ENCODE measurements around the gene CCDC85B. TPM values are rescaled to one million over a fixed set of nuclear protein-coding genes. Genes with fewer than 3 reads are reported as not detected.

The CCDC85B gene
- total RNA-seq, 1 donor from 2014 or later: 27.9 TPM

- ATAC-seq (ENCODE audit: poor library complexity): no peak
- intact Hi-C loops (cut with DNase I): no loop called here
- DNase-seq: no peak
These were observed 6.6 kb downstream of the CCDC85B start for GRCh38 chr11:65897020-65897471.

GRCh38 chr11:65898656-65899355 lies 8.3 kb downstream of the CCDC85B start:
- ATAC-seq (ENCODE audit: poor library complexity): no peak
- no peak for DNase-seq
- intact Hi-C loops (cut with DNase I): no loop called here

GRCh38 chr11:65899356-65900124 lies 9.1 kb downstream of the CCDC85B start:
- intact Hi-C loops (cut with DNase I): no loop called here
- peak; percentile 44 for ATAC-seq (ENCODE audit: poor library complexity)
- peak; percentile 64 for DNase-seq

DNA sequence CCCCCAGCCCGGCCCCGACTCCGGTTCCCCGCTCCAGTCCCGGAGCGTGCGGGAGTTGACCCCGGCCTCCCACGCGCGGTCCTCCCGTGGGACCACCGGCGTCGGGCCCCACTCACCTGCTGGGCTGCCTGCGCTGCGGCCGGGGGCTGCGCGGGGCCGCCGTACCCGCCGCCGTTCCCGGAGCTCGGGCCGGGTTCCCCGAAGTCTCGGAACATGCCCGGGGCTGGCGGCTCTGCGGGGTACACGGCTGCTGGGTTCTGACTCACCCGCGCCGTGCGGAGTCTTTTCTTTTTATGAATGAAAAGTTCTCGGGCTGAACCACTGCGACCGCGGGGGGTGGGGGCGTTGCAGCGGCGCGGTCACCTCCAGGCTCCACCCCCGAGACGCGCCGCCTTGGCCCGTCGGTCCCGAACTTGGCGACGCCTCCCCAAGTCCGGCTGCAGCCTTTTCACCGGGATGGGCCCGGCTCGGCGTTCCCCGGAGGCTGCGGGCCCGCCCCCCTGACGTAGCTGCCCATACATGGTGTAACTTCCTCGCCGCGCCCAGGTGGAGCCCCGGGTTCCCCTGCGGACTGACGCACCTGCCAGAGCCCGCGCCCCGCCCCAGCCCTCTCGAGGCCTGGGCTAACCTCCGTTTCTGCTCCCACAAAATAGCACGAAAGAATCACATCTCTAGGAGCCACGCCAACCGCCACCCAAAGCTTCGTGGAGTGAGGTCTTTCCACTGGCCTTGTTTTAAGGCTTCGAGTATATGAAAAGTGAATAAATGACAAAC lies 9.8 kb downstream of the CCDC85B start, which contains the start of gene FOSL1:
TSS of gene FOSL1 (minus strand) at position 264 of the 774 bp plus-strand sequence. CDS start at position 215, 49 bp downstream.
- DNase-seq: peak; percentile 91
- intact Hi-C loops (cut with DNase I): no loop called here
- peak; percentile 94 for ATAC-seq (ENCODE audit: poor library complexity)

- no peak for DNase-seq
- intact Hi-C loops (cut with DNase I): no loop called here
- ATAC-seq (ENCODE audit: poor library complexity): no peak
These were observed 10.4 kb downstream of the CCDC85B start for GRCh38 chr11:65900899-65901180.

DNA sequence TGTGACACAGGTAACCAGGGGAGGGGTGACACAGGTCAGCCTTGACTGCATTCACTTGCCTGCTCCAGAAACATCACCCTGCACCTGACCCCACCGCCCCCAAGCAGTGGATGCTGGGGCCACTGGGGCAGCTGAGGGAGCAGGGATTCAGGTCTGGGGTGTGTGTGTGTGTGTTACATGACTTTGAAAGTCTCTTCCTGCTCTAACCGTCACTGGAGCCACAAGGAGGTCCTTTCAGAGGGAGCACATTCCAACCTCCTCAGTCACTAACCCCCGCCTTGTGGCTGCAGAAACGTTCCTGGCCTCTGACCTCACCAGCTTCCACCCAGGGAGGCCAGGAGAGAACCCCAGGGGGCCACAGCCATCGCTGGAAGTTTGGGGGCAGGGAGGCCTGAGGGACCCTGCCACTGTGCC lies 12.6 kb downstream of the CCDC85B start:
- DNase-seq: no peak

DNA sequence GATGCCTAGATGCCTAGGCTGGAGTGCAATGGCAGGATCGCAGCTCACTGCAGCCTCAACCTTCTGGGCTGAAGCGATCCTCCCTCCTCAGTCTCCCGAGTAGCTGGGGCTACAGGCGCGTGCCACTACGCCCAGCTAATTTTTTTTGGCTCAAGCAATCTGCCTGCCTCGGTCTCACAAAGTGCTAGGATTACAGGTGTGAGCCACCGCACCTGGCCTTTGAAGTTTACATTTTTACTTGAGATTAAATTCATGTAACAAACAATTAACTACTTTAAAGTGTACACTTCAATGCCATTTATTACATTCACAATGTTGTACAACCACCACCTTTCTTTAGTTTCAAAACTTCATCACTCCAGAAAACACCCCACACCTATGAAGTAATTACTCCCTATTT lies 13.2 kb downstream of the CCDC85B start:
- DNase-seq (no peak), ATAC-seq (ENCODE audit: poor library complexity) (no peak)
- intact Hi-C loops (cut with DNase I): no loop called here

More for the DNA sequence above, 12.6 kb downstream of the CCDC85B start:
- intact Hi-C loops (cut with DNase I): no loop called here
- ATAC-seq (ENCODE audit: poor library complexity): no peak

GRCh38 chr11:65906602-65907001 lies 16.1 kb downstream of the CCDC85B start:
- ATAC-seq (ENCODE audit: poor library complexity) (no peak), DNase-seq (no peak)
- intact Hi-C loops (cut with DNase I): no loop called here

DNA sequence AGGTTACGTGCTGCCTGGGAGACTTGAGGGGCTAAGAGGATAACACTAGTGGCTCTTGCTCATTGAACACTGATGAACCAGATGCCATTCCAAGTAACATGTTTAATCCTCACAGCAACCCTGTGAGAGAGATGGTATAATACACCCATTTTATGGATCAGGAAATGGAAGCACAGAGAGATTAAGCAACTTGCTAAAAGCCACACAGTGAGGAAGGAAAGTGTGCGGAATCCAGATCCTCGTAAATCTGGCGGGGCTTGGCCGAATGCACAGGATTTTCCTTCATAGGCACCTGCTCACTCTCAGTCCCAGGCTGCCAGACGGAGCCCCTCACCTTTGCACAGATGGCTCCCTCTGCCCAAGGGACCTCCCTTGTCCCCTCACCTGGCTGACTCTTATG lies 17.4 kb downstream of the CCDC85B start:
- DNase-seq (no peak), ATAC-seq (ENCODE audit: poor library complexity) (no peak)
- intact Hi-C loops (cut with DNase I): no loop called here

- DNase-seq (peak; percentile 58), ATAC-seq (ENCODE audit: poor library complexity) (peak; percentile 12)
- intact Hi-C loops (cut with DNase I): no loop called here
These were observed 21.5 kb downstream of the CCDC85B start for GRCh38 chr11:65911682-65912568.

DNA sequence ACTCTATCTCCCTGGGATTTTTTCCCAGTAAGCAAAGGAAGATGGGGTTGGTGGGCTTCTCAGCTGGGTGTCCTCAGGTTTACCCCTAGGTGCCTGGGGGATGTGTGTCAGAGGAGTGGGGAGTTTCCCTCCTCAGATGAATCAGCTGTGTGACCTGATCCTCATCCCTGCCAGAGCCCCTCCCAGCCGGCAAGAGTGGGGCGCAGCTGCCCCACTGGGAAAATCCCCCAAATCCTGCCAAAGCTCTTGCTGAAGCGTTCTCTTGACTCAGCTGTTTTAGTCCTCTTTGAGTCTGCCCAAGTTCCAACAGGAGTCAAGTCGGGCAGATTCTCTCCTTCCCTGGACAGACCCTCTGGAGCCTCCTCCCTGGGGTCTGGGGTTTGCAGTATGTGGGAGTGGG lies 22.4 kb downstream of the CCDC85B start:
- ATAC-seq (ENCODE audit: poor library complexity) (no peak), DNase-seq (no peak)
- intact Hi-C loops (cut with DNase I): no loop called here

DNA sequence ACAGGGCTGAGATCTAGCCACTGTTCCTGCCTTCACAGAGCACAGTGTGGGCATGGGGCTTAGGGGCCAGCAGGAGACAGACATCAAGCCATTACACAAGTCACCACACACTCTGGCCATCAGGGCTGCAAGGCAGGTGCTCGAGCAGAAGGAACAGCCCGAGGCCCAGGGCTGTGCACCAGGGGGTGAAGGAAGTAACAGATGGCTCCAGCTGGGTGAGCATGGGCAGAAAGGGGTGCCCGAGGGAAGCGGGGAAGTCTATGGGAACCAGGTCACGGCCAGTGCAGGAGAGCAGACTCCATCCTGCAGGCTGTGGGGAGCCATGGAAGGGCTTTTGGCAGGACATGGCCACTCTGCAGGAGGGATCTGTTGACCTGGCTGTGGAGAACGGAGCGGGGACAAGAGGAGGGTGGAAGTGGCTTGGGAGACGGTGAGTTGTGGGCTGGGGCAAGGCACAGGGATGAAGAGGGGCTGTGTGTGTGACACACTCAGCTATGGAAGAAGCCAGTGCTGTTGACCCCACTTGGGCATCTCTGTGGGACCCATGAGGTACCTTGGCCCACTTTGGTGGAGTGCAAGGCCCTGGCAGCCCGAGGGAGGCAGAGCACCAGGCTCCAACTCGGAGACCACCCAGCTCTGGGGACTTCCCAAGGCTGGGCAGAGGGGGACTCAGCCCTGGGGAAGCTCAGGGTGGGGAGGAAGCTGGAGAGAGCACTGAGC lies 24.8 kb downstream of the CCDC85B start:
- ATAC-seq (ENCODE audit: poor library complexity) (no peak), DNase-seq (no peak)
- intact Hi-C loops (cut with DNase I): no loop called here

DNA sequence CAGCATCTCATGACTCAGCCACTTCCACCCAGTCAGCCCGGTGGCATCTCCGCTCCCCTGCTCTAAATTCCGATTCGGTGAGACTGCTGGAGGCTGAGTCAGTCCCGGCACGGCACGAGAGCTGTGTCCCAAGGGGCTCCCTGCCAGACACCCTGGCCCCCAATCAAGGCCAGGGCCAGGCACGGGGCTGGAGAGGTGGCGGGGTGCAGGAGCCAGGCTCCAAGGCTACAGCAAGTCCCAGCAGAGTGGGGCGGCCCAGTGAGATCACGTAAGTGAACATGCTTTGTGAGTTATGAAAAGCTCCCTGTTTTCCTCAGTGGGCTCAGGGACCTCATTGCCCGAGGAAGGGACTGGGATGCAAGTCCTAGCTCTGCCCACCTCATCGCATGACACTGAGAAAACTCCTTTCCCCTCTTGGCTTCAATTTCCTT lies 25.4 kb downstream of the CCDC85B start:
- ATAC-seq (ENCODE audit: poor library complexity): peak; percentile 18
- DNase-seq: peak; percentile 80
- intact Hi-C loops (cut with DNase I): no loop called here

DNA sequence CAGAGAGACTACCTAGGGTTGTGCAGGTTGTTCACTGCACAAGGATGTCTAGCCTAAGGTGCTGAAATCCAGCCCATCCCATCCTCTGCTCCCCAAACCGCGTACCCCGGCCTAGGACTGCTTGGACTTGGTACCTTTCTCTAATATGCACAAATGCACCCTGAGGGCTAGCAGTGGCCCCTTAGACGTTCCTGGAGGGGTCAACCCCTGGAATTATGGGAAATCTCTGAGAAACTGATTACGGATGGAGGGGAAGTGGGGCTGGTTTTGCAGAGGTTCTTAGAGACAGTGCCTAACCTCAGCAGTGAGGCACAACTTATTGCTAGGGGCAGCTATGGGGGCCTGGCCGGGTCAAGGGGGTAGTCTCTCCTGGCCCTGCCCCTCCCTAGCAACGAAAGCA lies 25.9 kb downstream of the CCDC85B start:
- DNase-seq: no peak
- intact Hi-C loops (cut with DNase I): no loop called here
- ATAC-seq (ENCODE audit: poor library complexity): no peak

- DNase-seq: no peak
- intact Hi-C loops (cut with DNase I): no loop called here
- no peak for ATAC-seq (ENCODE audit: poor library complexity)
These were observed 26.6 kb downstream of the CCDC85B start for GRCh38 chr11:65917077-65917433.

DNA sequence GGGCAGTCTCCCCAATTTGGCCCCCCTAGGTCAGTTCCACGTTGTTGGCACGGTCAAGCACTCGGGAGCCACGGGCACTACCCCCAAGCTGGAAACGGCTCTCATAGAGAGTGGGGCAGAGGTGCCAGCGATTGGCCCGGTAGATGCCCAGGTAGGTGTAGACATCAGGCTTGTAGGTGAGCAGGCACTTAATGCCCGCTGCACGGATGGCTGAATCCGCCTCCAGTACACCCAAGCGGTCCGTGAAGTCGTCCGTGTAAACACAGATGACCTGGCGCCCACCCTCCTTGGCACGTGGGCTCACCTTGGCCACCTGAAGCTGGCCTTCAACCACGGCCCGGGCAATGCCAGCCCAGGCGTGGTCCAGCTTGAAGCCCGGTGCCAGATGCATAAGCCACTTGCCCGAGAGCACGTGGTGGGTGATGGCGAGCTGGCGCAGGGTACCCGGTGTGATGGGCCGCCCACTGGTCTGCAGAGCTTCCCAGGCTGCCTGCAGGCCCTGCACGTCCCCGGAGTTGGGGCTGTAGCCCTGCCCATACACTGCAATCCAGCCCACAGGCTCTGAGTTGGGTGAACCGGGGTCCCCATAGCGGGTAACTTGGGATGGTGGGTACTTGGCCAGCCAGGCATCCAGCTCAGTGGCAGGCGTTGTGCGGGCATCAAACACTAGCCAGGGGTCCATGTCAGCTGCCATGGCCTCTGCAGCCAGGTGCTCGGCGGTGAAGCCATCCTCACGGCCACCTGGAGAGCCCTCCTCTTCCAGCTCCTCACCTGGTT lies 27.1 kb downstream of the CCDC85B start:
- ATAC-seq (ENCODE audit: poor library complexity): no peak
- no peak for DNase-seq
- intact Hi-C loops (cut with DNase I): no loop called here
